Germinal center (tissue), 1 donor: ENCODE data around the gene SLC28A1.

Experiments
- DNase-seq: peaks from one replicate; pipeline ENCODE4 v3.0.0; 2012; ENCODE audit warnings: mixed read lengths, low spot score

The SLC28A1 gene

DNA sequence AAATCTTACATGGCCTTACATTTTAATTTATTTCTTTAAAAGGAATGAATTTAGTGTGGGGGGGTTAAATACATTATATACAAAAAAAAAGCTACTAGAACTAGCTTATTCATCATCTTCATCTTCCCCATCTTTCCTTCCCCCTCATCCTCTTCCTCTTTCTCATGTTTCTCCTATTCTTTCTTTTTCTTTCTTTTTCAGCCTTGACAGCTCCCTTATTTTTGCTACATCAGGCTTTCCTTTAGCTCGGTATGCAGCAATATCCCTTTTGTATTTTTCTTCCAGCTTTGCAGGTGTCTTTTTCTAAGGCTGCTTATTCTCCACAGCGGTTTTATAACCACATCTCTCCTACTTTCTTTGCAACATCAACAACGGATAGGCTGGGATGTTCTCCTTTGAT lies 55.9 kb downstream of the SLC28A1 start:
- DNase-seq = no peak

DNA sequence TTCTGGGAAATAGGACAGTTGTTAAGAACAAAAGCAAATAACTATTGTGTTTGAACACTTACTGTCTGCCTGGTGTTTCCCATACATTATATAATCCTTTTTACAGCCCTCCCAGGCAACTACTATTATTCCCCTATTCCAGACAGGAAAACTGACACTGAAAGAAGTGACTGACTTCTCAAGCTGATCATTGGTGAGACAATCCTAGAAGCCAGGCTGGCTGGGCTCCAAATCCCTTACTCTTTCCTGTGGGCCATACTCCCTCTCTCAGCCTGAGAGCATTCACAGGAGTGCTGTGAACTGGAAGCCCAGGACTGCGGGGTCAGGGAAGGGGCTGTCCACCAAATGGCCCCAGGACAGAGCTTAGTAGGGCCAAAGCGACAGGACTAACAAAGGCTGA lies 58.0 kb downstream of the SLC28A1 start:
- no peak for DNase-seq

DNA sequence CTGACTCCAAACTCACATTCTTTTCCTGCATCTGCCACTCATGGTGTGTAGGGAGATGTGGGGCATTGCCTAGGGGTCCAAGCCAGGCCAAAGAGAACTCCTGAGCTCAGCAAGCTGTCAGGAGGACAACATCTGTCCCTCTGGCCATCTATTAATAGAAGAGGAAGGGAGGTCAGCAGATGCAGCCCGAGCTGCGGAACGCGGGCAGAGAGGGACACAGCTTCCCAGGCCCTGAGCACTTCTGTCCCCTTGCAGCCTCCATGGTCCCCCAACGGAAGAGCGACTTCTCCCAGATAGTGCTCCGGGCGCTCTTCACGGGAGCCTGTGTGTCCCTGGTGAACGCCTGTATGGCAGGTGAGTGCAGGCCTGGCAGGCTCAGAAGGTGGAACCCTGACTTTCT lies 59.8 kb downstream of the SLC28A1 start:
- no peak for DNase-seq

DNA sequence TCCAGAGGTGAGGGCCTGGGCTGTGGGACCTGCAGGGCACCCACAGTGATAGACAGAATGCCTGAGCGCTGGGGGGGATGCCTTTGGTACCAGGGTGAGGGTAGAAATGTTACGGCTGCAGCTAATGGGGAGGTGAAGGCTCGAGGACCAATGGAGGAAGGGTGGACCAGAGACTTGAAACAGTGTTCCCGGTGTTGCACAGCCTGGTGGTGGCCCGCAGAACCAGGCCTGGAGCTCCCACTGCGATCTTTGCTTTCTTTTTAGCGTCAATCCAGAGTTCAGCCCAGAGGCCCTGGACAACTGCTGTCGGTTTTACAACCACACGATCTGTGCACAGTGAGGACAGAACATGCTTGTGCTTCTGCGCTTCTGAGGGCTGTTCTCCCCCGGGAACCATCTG lies 60.4 kb downstream of the SLC28A1 start:
- no peak for DNase-seq

DNA sequence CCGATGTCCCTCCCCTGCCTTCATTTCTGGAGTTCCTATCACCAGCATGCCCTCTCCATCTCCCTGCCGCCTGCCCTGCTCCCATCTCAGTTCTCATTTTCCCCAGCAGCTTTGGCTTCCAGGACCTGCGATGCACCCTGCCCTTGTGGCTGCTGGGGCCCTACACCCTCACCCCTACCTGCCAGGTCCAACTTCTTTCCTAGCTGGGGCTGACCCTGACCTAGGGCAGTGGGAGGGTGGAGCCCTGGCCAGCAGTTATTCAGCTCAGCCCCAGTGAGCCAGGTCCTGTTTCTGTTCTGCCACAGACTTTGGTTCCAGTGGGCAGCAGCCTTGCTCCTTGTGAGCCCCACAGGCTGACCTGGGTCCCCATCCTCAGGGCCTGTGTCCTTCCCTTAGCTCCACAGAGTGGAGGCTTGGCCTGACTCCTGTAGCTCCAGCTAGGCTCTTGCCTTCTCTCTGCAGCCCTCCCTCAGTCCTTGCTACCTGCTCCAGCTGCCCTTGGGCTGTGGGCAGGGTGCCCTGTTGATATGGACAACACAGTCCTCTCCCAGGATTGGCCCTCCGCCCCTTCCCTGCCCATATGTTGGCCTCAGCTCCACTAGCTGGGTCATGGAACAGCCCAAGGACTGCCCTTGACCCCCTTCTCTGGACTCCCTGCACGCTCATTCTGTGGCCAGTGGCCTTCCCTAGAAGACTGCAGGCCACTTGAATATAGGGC lies 62.5 kb downstream of the SLC28A1 start:
- DNase-seq = no peak

DNA sequence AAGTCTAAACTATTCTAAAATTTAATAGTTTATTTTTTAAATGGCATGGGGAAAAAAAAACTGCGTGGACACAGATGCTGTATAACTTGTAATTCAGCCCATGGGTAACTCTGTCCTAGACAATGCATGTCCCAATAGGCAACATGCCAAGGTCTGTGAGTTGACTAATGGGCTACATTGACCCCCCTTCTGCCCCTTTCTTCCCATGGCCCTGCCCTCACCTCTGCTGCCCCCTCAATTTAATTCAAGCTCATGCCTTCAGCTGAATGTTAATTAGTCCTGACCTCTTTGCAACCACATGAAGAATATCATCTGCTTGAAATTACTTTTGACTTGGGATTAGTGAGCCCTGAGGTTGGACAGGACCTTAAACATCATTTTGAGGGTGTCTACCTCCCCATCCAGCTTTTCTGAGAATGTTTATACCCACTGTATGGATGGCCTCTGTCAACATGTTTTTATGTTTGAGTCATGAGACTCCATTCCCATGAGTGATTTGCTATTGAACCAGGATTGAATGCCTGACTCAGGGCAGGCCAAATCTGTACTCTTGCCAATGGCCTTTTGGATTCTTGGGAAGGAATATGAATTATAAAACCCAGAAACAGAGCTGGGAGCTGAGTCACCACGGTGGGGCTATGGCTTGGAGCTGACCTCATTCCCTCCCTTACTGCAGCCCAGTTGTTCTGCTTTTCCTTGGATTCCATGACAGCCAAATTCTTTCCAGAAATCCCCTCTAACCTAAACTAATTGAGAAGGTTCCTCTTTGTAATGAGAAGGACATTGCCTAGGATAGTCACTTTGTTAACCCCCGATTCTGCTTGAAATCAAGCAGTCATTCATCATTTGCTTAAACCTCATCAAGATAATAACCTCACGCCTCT lies 63.7 kb downstream of the SLC28A1 start:
- no peak for DNase-seq

DNA sequence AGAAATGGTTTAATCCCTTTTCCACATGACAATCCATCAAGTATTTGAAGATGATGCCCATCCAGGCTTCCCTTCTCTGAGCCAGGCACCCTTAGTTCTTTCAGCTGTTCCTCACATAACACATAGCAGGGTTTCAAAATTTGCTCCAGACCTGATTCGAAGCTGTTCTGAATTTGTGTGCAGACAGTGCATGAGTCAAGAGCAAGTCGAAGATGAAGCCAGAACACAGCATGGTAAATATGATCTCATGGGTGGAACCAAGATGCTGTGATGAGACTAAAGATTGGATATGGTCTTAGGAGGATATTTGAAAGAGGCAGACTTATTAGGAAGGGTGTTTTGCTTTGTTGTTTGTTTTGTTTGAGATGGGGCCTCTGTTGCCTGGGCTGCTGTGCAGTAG lies 64.6 kb downstream of the SLC28A1 start:
- DNase-seq = no peak

DNA sequence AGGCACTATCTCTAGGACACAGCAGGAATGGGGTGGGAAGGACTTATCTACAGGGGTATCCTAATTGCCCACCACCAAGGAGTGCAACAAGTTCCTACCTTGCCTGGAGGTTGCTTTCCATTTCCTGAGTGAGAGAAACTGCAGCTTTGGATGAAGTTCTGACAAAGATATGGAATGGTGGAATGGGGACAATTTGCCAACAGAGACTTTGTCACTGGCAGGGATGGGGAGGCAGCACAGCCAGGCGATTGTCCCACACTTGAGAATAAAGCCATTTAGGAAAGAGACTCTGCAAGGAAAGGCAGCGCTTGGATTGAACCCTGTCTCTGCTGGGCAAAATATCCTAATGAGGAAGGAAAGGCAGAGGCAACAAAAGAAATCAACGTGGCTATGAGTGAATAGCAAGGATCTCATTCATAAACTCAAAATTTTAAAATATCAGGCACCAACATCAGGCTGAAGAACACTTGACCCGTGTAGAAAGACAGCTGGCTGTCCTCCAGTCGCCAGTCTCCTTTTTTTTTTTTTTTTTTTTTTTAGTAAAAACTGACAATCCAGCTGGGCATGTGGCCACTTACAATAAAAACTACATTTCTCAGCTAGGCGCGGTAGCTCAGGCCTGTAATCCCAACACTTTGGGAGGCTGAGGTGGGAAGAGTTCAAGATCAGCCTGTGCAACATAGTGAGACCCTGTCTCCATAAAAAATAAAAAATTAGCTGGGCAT lies 65.5 kb downstream of the SLC28A1 start:
- DNase-seq = no peak

DNA sequence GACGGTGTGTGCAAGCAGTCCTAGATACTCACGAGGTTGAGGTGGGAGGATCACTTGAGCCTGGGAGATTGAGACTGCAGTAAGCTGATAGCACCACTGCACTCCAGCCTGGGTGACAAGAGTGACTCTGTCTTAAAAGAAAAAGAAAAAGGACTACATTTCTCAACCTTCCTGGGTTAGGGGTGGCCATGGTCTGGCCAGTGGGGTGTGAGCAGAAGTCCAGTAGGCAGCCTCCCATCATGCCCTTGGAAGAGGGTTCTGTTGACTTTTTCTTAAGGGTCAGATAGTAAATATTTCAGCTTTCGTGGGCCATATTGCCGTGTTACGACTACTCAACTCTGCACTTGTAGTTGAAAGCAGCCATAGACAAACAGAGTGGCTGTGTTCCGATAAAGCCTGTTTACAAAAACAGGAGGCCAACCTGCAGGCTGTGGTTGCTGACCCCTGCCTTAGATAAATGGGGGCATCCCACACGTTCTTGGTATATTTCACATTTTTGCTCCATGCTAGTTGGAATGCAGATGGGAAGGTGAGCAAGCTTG lies 66.2 kb downstream of the SLC28A1 start:
- DNase-seq = no peak

DNA sequence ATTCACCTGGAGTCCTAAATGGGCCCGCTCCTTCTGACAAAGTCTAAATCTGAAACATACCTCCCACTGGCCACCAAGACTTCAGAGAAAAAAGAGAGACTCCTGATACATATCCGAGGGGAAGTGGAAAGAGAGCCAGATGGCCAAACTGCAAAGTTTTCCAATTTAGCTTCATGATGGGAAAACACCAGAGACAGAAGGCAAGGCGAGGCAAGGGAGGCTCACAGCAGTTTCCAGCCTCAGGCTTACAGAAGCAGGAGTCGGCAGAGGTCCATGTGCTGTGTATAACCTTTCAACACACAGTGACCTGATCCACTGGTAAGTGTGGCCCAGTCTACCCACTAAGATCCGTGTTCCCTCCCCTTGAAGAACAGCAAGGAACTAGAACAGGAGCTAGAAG lies 67.3 kb downstream of the SLC28A1 start:
- DNase-seq = no peak

DNA sequence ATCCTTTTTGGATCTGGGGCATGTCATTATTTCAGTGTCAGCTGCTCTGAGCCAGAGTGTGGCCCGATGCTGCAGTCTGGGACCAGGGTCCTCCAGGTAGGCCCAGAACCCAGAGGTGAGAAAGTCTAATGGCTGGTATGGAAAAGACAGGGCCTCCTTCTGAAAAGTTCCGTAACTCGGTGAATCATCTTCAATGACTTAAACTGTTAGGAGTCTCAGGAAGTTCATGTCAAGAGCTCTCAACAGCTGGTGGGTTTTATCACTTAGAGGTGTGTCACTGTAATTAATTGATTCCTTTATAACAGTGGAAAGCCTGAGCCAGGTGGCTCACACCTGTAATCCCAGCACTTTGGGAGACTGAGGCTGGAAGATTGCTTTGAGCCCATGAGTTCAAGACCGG lies 68.7 kb downstream of the SLC28A1 start:
- DNase-seq = no peak

DNA sequence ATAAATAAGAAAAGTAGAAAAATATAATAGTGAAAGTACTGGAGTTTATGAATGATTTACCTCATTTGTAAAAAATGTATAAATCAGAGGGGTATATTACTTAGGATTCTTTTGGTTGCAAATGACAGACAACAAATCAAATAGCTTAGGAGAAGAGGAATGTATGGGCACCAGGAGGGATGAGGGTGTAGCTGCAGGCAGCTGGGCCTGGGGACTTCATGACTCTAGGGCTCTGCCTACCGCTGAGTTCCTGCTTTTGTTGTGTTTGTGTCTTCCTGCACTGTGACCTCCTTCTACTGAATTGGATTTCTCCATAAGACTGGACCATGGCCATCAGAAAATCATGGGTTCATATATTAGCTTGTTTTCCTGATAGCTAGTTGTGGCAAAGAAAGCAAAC lies 69.3 kb downstream of the SLC28A1 start:
- DNase-seq = no peak

DNA sequence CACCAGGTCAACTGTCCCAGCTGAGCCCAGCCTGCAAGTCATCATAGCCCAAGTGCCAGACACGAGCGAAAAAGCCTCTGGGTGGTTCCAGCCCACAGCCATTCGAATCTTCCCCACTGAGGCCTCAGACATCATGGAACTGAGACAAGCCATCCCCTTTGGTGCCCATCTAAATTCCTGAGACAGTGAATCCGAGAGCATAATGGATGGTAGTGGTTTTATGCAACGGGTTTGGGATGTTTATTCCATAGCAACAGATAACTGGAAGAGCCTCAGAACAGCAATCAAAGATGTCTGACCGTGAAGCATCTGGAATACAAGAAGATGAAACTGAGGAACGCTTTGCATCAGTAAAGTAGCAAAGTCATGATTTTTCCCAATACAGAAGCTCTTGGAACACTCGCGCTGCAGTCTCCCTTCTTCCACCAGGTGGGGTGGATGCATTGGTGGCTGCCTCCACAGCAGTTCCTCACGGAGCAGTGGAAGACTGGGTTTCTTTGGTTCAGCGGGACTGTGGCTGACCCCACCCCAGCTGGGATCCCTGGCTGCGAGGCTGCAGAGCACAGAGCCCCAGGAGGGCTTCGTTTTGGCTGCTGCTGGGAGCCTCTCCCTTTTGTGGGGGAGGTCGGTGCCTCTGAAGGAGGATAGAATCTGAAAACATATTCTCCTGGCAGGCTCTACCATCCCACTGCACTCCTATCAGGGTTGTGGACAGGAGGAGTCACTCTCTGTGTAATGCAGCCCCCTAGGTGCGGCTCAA lies 70.8 kb downstream of the SLC28A1 start:
- DNase-seq = no peak

DNA sequence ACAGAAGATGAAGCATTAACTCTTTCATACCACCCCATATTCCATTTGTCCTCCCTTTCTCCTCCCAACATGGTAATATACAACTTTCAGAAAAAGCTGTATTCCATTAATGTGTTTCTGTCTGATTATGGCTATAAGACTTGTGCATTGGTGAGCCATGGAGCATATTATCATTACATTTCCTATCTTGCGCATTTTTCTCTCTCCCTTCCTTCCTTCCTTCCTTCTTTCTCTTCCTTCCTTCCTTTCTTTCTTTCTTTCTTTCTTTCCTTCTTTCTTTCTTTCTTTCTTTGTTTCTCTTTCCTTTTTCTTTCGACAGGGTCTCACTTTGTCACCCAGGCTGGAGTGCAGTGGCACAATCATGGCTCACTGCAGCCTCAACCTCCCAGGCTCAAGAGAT lies 71.7 kb downstream of the SLC28A1 start:
- DNase-seq = no peak

DNA sequence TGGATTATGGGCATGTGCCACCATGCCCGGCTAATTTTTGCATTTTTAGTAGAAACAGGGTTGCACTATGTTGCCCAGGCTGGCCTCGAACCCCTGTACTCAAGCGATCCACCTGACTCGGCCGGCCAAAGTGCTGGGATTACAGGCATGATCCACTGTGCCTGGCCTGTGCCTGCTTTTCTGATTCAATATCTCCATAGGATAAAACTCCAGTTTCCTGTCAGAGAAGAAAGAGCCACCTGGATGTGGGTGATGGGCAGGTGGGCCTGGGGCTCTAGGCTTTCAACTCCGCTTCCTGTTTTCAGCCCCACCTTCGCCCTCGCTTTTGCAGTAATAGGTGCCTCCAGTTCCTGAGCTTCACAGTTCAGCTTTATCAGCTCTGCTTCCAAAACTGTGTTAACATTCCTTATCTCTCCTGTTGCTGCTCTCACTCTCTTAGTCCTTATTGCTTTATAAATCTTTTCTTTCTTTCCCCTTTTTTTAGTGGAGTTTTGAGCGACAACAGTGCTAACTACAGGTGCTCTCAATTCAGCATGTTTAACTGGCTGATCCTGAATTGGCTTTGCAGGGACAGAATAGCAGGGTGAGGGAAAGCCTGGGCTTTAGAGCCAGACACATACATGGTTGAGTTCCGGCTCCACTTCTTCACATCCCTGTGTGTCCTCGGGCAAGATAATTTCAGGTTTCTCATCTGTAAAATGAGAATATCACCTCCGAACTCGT lies 76.1 kb downstream of the SLC28A1 start:
- no peak for DNase-seq

DNA sequence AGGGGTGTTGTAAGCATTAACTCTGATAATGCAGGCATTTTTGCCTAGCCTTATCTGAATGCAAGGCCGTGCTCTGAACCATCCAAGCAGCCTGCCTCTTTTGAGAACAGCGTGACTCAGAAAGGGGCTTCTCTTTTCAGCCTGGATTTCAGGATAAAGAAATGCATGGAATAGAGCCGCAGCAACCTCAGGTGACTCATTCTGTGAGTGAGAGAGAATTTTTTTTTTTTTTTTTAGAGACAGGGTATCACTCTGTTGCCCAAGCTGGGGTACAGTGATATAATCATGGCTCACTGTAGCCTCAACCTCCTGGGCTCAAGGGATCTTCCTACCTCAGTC lies 76.6 kb downstream of the SLC28A1 start:
- no peak for DNase-seq

DNA sequence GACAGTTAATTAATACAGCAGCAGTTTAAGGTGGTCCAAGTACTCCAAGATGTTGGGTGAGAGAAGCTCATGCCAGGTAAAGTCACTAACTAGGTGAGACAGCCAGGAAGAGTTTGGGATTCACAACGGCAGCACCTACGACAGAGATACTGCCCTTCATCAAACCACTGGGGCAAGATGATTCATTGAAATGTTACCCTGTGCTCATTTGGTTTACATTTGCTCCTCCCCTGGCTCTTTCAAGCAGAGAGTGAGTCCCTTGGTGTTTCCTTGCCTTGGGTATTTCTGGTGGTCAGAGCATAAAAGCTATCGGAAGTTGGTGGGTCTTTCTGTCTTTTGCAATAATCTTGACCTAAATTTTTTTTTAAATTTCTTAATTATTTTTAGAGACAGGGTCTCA lies 77.2 kb downstream of the SLC28A1 start:
- DNase-seq = no peak

DNA sequence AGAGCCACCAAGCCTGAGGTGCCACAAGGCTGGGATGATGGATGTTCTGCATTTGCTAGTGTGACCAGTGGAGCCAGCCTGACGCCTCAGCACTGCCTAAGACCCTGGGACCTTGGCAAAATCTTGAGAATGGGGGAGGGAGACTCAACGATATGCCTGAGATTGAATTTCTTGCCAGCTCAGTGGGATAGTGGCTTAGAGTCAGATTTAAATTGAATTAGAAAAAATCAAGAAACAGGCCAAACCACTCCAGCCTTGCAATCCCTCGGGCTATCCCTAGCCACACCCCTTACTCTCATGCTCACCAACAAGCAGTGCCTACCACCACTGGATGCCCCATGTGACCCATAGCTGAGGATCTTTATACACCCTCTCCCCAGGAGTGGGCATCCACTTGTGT lies 78.5 kb downstream of the SLC28A1 start:
- DNase-seq = no peak

DNA sequence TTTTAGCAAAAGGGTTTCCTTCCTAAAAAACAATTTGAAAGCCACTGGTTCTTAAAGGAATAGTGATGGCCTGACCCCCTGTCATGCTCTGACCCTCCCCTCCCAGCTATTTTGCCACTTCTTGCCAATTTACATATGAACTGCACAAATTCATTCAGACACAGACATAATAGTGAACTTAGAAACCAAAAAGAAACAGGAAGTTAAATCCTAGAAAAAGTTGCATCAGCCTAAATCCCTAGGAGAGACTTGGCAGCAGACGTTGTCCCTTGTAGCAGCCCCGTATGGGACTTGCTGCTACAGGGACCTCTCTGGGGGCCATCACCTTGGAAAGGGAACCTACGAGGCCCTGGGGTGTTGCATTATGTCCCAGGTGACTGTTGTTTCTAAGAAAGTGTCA lies 82.9 kb downstream of the SLC28A1 start:
- DNase-seq = no peak

DNA sequence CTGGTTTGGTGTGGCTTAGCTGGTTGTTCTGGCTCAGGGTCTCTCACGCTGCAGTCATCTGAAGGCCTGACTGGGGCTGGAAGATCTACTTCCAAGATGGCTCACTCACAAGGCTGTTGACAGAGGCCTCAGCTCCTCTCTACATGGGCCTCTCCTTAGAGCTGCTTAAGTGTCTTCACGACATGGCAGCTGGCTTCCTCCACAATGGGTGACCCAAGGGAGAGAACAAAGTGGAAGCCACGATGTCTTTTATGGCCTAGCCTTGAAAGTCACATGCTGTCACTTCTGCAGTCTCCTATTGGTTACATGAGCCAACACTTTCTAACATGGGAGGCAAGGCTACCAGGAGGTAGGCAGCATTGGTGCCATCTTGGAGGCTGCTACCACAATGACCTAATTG lies 83.8 kb downstream of the SLC28A1 start:
- no peak for DNase-seq

DNA sequence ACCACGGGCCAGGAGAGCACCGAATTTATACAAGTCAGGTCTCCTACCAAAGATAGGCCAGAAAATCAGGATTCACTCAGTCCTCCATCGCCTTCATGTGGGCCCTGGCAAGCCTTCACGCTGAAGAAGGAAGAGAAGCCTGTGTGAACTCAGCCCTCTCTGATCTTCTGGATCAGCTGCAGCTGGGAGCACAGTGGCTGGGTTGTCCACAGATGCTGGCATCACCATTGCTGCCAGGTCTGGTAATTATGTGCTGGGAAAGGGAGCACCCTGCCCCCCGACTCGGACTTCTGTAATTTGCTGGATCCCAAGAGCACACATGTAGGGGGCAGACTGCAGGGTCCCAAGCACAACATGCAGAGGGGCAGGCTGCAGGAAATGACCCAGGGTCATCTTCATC lies 84.8 kb downstream of the SLC28A1 start:
- no peak for DNase-seq
